M059J (cell line): ENCODE results near the gene RCL1. TPM values are rescaled to one million over a fixed set of nuclear protein-coding genes. Genes with fewer than 3 reads are reported as not detected.

Experiments used
- DNase-seq: peaks from one replicate; pipeline ENCODE4 v3.0.0-alpha.2; 2012; ENCODE audit warnings: low read depth
- total RNA-seq: library from RNA; depleted of rRNA; stranded (reverse); fragments of >200 nt; shearing (Covaris generic); gene quantifications from 2 replicates; pipeline ENCODE4 v1.2.3, GENCODE V29; 2014

The RCL1 gene
- total RNA-seq, 1 experiment from 2014 or later = 15.4 TPM

GRCh38 chr9:4840018-4840417 lies 47.3 kb downstream of the RCL1 start:
- no peak for DNase-seq

DNA sequence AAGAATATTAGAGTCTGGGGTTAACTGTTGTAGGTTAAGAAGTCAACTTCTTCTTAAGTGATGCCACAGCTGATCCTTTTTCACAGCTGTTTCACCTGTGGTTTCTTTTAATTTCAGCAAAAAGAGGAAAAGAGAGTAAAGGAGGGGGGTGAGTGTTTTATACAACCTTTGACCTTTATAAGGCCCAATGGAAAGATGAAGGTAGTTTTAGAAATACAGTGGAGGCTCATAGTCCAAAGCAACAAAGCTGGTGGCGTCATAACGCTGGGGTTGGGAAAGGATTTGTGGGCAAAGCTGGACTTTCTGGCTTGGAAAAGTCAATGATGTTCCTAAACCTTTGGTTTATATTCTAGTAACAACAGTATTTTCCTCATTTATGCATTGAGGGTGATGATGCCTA lies 49.5 kb downstream of the RCL1 start:
- no peak for DNase-seq

DNA sequence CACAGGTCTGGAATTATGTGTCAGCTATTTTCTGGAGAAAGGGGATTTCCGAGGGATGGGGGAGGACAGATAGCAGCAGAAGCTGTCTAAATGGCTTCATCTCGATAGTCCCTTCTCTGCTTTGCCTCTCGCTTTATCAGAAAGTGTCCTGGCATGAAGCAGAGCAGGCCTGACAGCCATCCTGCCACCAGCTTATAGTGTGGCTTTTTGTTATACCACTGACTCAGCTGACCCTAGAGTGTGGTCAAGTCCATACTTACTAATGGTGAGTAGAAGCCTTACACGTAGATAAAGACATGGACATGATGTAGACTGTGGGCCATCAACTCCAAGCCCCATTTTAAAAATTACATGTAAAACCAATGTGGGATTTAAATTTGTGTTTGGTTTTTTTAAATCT lies 50.0 kb downstream of the RCL1 start:
- DNase-seq = peak; percentile 16

DNA sequence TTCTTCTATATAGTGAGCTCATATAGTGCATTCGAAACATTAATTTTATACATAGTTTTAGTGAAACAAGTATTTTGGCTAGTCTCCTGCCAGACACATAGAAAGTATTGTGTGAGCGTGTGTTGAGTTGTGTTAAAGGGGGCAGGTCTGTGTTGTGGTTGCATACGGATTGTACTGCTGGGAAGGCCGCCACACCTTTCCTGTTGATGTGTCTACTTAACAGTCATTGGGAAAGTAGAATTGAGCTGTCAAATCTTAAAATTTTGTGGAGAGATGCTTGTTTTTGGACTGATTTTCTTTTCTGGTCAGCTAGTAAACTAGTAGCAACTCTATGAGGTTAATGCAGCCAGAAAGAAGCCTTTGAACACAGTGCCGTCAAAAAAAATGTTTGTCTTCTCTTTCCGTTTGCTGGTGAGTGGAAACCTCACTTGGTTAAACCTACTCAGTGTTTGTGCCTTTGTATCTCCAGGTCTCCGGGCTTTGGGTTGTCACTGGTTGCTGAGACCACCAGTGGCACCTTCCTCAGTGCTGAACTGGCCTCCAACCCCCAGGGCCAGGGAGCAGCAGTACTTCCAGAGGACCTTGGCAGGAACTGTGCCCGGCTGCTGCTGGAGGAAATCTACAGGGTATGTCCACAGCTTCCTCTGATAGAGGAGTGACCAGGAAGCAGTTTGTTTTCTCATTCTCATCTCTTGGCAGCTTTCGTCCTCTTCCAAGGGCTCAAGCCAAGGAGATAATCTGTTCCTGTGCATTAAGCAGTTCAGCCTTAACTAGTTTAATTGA lies 51.5 kb downstream of the RCL1 start:
- no peak for DNase-seq

DNA sequence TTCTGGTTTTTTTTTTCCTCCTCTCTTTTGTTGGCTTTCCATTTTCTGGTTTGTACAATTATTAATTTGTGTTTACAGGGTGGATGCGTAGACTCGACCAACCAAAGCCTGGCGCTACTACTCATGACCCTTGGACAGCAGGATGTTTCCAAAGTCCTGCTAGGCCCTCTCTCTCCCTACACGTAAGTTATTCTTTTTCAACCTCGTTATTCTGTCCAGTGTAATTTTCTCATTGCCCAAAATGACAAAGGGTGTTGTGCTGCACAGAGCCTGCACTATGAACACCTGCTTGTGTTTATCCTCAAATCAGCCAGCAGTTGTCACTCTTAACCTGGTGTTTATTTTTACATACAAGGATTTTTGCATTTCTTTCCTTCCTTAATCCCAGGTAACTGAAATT lies 56.6 kb downstream of the RCL1 start:
- DNase-seq = no peak

DNA sequence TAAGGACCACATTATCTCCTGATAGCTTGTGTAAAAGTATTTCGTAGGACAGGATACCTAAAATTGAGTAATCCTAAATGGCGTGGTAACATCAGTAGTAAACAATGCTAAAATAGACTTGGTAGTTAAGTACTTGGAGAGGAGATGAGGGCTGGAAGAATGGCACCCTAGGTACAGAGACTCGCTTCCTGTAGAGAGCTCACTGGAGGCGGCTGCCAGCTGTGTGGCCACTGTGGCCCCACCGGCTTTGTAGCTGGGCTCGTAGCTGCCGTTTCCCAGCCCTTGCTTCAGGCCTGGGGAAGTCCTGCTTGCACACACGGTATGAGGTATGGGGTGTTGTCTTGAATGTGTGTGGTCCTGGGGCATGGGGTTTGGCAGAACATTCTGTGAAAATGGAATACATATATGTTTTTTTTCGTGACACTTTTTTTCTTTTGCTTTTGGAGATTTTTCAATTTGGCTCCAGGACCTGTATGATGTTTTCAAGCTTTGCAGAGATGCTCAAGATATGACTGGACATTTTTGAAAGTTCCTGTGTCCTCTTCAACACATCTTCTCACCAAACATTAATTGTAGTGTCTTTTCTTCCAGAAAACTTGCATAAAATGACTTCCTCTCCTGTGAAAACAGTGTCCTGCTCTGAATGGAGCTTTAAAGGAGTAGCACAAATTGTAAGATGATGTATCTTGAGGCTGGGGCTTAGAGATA lies 58.0 kb downstream of the RCL1 start:
- DNase-seq = no peak

GRCh38 chr9:4852419-4852818 lies 59.7 kb downstream of the RCL1 start:
- no peak for DNase-seq

- no peak for DNase-seq
Measured at GRCh38 chr9:4854265-4854590, 61.5 kb downstream of the RCL1 start.

GRCh38 chr9:4855841-4856240 lies 63.1 kb downstream of the RCL1 start:
- peak; percentile 60 for DNase-seq

- DNase-seq = peak; percentile 60
Measured at GRCh38 chr9:4857163-4857810, 64.5 kb downstream of the RCL1 start.

DNA sequence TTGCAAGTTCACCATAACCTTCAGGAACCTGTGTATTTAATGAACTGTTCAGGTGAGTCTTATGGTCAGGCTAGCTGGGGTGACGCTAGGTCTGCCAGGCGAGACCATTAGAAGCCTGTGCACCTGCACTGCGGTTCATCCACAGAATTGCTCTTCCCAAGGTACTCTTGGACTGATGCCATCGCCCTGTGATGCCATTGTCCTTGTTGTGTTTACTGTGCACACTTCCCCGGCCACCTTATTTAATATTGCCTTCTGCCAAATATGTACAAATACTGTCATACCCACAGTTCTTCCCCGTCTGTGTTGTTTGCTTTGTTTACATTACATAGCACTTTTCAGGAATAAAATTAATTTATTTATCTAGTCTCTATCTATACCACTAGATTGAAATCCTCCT lies 66.3 kb downstream of the RCL1 start:
- DNase-seq = no peak

DNA sequence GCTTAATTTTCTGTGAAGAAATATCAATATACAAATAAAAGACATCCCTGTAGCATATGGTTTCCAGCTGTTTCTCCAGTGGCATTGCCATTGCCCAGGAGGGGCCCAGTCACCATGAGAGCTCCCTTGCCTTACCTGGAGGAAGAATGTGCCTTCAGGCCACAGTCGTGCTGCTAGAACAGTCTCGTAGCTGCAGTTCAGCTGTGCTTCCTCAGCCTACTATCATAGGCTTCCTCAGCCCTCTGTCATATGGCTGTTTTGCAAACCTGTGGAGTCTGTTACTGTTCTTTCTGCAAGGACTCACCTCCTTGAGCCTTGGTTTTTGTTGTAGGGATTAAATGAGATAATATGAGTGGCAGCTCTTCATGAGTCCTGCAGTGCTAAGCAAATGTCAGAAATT lies 67.6 kb downstream of the RCL1 start:
- no peak for DNase-seq

DNA sequence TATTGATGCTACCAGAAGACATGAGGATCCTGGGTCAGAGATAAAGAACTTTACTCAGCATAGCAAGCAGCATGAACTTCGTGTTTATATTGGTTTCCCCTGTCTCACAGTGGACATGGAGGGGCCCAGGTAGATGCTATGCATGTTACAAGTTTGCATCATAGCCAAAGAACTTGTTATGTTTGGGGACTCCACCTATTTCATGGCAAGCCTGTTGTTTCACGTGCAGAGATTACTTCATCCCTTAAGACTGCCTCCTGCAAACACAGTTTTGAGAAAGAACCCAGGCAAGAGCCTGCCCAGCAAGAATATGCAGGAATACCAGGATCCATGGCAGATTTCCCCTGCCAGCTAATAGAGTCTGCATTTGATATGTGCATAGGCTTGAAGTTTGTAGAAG lies 68.4 kb downstream of the RCL1 start:
- no peak for DNase-seq

DNA sequence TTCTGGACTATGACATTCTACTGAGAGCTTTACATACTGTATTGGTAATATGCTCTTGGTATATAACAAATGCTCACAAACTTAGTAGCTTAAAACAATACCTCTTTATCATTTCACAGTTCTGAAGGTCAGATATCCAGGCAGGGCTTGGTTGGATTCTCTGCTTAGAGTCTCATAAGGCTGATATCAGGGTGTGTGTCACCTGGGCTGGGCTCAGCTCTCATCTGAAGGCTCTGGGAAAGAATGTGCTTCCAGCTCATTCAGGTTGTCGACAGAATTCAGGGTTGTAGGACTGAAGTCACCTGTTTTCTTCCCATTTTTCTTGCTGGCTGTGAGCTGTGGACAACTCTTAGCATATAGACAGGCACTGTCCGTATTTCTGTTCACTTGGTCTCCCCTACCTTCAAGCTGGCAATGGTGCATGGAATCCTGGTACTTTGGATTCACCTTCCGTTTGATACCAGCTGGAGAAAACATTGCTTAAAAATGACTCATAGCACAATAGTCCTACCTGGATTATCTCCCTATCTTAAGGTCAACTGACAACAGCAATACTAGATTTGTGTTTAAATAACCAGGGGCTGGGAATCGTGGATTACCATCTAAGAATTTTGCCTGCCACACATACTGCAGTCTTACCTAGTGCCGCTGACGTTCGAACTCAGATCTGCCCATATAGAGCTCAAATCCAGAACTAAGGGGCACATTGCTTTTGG lies 69.2 kb downstream of the RCL1 start:
- DNase-seq = no peak

DNA sequence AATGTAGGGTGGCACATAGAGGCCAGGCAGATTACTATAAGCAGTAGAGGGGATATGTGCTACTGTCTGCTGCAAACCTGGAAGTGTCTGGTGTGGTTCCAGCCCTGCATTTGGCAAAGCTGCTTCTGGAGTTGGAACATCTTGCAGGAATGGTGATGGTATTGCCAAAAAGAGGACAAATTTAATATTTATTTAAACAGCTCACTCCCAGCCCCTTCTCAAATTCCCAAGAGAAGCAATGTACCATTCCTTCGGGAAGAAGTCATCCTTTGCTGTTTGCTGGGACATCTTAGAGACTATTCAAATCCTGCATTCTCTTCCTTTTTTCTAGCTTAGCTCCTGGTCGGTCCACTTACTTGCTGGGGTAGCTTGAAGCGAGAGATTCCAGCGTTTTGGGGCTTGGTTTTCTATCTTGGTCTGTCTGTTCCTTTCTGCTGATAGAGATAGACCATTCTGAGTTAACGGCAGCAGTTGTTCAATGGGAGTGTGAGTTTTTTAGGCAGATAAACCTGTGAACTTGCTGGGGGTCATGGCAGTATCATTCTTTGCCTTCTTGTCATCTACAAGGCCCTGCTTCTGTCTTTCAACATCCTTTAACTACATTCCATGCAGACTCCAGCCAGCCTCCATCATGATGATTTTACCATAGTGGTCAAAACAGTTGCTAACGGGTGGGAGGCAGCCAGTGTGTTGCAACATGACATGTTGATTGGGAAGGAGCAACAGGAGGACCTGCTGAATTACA lies 69.9 kb downstream of the RCL1 start:
- DNase-seq = no peak

DNA sequence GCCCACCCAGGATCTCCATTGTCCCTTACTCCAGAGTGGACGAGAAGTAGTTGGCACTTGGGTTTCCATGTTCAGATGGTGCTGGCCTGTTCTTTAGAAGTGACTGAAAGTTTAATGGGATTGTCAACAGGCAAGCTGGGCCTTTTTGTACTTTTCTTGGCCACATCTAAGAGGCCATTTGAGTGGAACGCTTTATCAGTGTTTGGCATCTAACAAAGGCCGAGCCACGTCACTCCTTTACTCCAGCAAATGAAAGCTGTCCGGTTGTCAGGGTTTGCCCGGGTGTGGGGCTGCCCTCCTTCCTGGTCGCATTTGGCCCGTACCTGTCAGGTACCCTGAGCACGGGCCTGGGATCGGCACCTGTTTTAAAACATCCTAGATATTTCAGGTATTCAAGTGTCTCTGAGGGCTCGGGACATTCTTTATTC lies 71.5 kb downstream of the RCL1 start:
- no peak for DNase-seq

DNA sequence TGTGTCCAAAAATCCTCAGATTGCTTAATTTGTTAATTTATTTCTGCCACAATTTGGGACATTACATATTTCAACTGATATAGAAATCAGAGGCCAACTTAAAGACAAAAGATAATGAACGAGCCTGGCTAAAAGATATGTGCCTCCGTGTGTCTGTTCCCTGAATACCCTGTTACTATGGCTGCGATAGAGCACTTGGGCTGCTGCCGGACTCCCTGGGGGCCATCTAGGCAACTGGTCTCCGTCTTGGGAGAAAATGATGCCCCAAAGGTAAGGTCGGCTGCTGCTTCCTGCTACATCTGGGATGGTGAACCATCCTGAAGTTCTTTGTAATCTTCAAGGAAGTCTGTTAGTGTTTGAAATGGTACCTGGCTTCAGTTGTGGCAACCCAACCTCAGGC lies 72.0 kb downstream of the RCL1 start:
- DNase-seq = no peak

DNA sequence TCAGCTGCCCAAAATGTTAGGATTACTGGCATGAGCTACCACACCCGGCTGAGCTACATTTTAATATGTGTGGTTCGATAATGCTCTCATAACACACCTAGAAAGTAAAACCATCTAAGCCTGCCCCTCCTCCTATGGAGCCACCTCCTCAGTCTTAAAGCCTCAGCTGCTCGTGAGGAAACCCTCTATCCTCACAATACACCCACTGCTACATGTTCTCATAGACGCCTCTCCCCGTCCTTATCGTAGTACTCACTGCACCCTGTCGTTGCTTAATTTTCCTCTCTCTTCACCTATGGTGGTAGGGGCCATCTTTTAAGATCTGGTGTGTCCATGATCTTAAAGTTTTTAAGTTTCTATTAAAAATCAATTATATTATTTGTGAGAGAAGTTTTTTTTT lies 72.9 kb downstream of the RCL1 start:
- no peak for DNase-seq

DNA sequence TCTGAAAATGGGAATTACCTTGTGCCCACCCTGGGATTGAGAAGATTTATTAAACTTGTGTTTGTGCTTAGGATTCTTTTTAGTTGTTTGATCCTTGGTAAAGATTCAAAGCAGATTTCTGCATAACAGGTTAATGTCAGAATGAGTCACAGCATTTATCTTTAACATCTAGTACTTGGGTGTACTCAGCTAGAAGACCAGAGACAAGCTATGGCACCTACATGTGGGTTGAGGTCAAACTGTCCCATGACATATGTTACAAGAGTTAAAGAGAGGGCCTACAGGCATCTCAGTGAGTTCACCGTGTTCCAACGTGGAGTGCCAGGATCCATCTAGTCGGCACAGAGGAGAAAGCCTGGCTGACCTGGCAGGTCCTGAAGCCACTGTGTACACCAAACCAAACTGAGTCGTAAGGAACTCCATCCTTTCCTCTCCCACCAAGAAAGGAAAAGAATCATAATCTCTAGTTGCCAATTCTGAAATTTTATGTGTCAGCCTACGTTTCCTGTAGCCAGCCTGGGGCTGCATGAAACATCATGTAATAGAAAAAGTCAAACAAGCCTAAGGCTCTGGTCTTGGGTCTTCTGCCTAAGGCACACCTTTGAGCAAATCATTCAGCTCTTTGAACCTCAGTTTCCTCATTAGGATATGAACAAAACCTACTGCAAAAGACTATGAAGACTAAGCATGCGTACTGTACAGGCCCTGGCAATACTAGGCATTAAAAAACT lies 73.7 kb downstream of the RCL1 start:
- peak; percentile 54 for DNase-seq

- DNase-seq = no peak
Measured at GRCh38 chr9:4873066-4873465, 80.3 kb downstream of the RCL1 start.

DNA sequence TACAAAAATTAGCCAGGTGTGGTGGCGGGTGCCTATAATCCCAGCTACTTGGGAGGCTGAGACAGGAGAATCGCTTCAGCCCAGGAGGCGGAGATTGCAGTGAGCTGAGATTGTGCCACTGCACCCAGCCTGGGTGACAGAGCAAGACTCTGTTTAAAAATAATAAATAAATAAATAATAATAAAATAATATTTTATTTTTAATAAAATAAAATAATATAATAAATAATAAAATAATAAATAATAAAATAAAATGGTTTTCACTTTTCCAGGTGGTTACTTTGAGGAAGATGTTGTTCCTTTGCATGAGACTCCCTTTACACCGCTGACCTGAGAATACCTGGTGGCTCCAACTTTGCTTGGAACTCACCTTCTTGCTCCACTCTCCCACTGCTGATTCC lies 82.8 kb downstream of the RCL1 start:
- no peak for DNase-seq
